ENCODE measurements around the gene GOT1. TPM values are rescaled to one million over a fixed set of nuclear protein-coding genes. Genes with fewer than 3 reads are reported as not detected.

The GOT1 gene
- total and polyA plus RNA-seq, 10 of the 15 experiments (the other 5 are each of a cell fraction or from before 2014, with no cell fraction given) = 32.5 to 67.5 (median 50.3) TPM

DNA sequence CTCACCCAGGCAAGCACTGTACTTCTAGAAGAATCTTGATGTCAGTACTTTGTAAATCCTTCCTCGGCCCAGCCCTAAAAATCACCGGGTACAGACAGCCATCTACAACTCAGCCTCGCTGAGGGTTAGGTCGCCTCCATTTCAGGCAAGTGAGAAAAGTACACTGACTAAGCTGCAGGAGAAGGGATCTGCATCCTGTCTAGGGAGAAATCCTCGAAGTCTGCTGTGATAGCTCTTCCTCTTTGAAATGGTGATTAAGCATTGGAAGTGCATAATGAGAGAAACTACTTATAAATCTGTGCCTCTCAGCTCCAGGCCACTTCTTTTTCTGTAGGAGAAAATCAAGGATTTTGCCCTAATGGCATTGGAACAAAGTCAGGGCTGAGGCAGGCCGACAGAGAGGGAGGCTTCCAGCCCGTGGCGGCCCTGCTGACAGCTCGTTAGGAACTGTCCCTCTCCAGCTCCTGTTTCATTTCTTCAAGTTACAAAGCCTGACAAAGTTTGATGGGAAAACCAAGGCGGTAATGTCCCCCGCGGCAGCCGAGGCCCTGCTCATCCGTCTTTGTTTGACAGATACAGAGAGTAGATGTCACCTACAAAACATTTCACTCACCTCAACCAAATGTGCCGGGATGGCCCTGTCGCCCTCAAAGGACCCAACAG, 14.1 kb upstream of the GOT1 start:
- H3K27me3 ChIP-seq (replicated peaks in 1 of 2; ENCODE audit: control insufficient read depth in 2 of 2, insufficient read depth in 2 of 2, low read length in 1 of 2) = peaks cover 0 to 2% of the 10 kb centered on the region in 2 experiments; a peak in 1 of 4 replicates
- POLR2A ChIA-PET = no interaction called here
- intact Hi-C loops (cut with micrococcal nuclease; ENCODE audit: unreplicated experiment) (no loop called here), in situ Hi-C loops (cut with MboI) (no loop called here)
- no peaks in the 10 kb centered on the region for H3K36me3 ChIP-seq (ENCODE audit: control insufficient read depth in 2 of 2, insufficient read depth in 2 of 2, low read length in 1 of 2)
- TF ChIP-seq SREBF2 (IDR thresholded peaks at IDR 0.05; ENCODE audit: low read length) (no peak), SMARCA5 (IDR thresholded peaks at IDR 0.05) (no peak), MTA3 (IDR thresholded peaks at IDR 0.05; ENCODE audit: borderline replicate concordance, low read length) (no peak)
- WGBS (ENCODE audit: insufficient coverage, insufficient replicate concordance, low lambda C conversion rate, missing lambda C conversion rate) = 70% methylated on average over 16 of the region's 16 CpGs
- FAIRE-seq = no peak
- H3K4me1 ChIP-seq (ENCODE audit: control insufficient read depth, insufficient read depth, low read length) = no peaks in the 10 kb centered on the region
- SMC1A ChIA-PET (ENCODE audit: uncharacterized antibody, unreplicated experiment) = interaction anchor here (1.1 kb wide), 1 partner anchor 8 kb away, joined by 3 read pairs; no protein-coding TSS in a partner anchor
- no peak for ATAC-seq
- no peak overlapping the region for H3K27ac ChIP-seq (ENCODE audit: control insufficient read depth, insufficient read depth)
- RAD21 ChIA-PET (ENCODE audit: unreplicated experiment) = interaction anchor here (1.2 kb wide), 1 partner anchor 10 kb away, joined by 3 read pairs; no protein-coding TSS in a partner anchor
- H3K79me2 ChIP-seq (ENCODE audit: control insufficient read depth, insufficient read depth, low read length) = no peaks in the 10 kb centered on the region
- no peak for DNase-seq (ENCODE audit: low read depth, low spot score)
- CTCF ChIA-PET = interaction anchor here (0.7 to 2.8 kb wide), 3 partner anchors 9 to 601 kb away, joined by 3 to 17 read pairs (median 3); no protein-coding TSS in a partner anchor
- H3K4me3 ChIP-seq = no peak overlapping the region
- no peaks in the 10 kb centered on the region for H4K20me1 ChIP-seq (ENCODE audit: control insufficient read depth, insufficient read depth)
- no peak overlapping the region for H2AFZ ChIP-seq (ENCODE audit: control insufficient read depth, low read depth, low read length)
- no peaks in the 10 kb centered on the region for H3K9me3 ChIP-seq (replicated peaks; ENCODE audit: control insufficient read depth, insufficient read depth, low read length)
- no peak overlapping the region for H3K9ac ChIP-seq (ENCODE audit: control insufficient read depth, insufficient read depth, low read length)
- no TSS peak for BruUV-seq (replicated peaks)
- H3K4me2 ChIP-seq (ENCODE audit: control insufficient read depth, insufficient read depth) = no peak overlapping the region

GRCh38 chr10:99443500-99443899, 13.1 kb upstream of the GOT1 start:
- WGBS (ENCODE audit: insufficient coverage, insufficient replicate concordance, low lambda C conversion rate, missing lambda C conversion rate) = 15% methylated on average over 3 of the region's 3 CpGs
- no peak overlapping the region for H3K27ac ChIP-seq (ENCODE audit: control insufficient read depth, insufficient read depth)
- BruUV-seq (replicated peaks) = no TSS peak
- ATAC-seq (no peak), DNase-seq (ENCODE audit: low read depth, low spot score) (no peak), FAIRE-seq (no peak)
- no peaks in the 10 kb centered on the region for H3K36me3 ChIP-seq (ENCODE audit: control insufficient read depth in 2 of 2, insufficient read depth in 2 of 2, low read length in 1 of 2)
- no peak overlapping the region for H3K9ac ChIP-seq (ENCODE audit: control insufficient read depth, insufficient read depth, low read length)
- no peaks in the 10 kb centered on the region for H3K4me1 ChIP-seq (ENCODE audit: control insufficient read depth, insufficient read depth, low read length)
- in situ Hi-C loops (cut with MboI) = no loop called here
- intact Hi-C loops (cut with micrococcal nuclease; ENCODE audit: unreplicated experiment) = no loop called here
- no peaks in the 10 kb centered on the region for H4K20me1 ChIP-seq (ENCODE audit: control insufficient read depth, insufficient read depth)
- no peak overlapping the region for H2AFZ ChIP-seq (ENCODE audit: control insufficient read depth, low read depth, low read length)
- no peak overlapping the region for H3K4me2 ChIP-seq (ENCODE audit: control insufficient read depth, insufficient read depth)
- no peak overlapping the region for H3K4me3 ChIP-seq
- POLR2A ChIA-PET = no interaction called here
- RAD21 ChIA-PET (ENCODE audit: unreplicated experiment) = interaction anchor here (1.2 kb wide), 1 partner anchor 9 kb away, joined by 3 read pairs; no protein-coding TSS in a partner anchor
- SMC1A ChIA-PET (ENCODE audit: uncharacterized antibody, unreplicated experiment) = no interaction called here
- H3K9me3 ChIP-seq (replicated peaks; ENCODE audit: control insufficient read depth, insufficient read depth, low read length) = no peaks in the 10 kb centered on the region
- H3K79me2 ChIP-seq (ENCODE audit: control insufficient read depth, insufficient read depth, low read length) = no peaks in the 10 kb centered on the region
- CTCF ChIA-PET = interaction anchor here (1.3 kb wide), 1 partner anchor 169 kb away, joined by 3 read pairs; no protein-coding TSS in a partner anchor
- no peaks in the 10 kb centered on the region for H3K27me3 ChIP-seq (replicated peaks in 1 of 2; ENCODE audit: control insufficient read depth in 2 of 2, insufficient read depth in 2 of 2, low read length in 1 of 2)
- TF ChIP-seq MTA3 (IDR thresholded peaks at IDR 0.05; ENCODE audit: borderline replicate concordance, low read length) (no peak), SUPT20H (IDR thresholded peaks at IDR 0.05; ENCODE audit: borderline replicate concordance, control insufficient read depth, low read depth, low read length) (no peak), SREBF2 (IDR thresholded peaks at IDR 0.05; ENCODE audit: low read length) (no peak), NR2C1 (IDR thresholded peaks at IDR 0.05) (no peak), MXI1 (IDR thresholded peaks at IDR 0.05; ENCODE audit: low read depth, low read length) (no peak), HCFC1 (IDR thresholded peaks at IDR 0.05; ENCODE audit: low read length) (no peak), IRF5 (IDR thresholded peaks at IDR 0.05; ENCODE audit: borderline replicate concordance) (no peak), BHLHE40 (IDR thresholded peaks at IDR 0.05; ENCODE audit: borderline replicate concordance in 1 of 2, low read depth in 2 of 2, low read length in 1 of 2) (no peak), NFYA (IDR thresholded peaks at IDR 0.05; ENCODE audit: borderline replicate concordance, low read depth, low read length) (no peak), ATF7 (IDR thresholded peaks at IDR 0.05; ENCODE audit: low read depth) (no peak)
- TF ChIP-seq, protein P1, sequence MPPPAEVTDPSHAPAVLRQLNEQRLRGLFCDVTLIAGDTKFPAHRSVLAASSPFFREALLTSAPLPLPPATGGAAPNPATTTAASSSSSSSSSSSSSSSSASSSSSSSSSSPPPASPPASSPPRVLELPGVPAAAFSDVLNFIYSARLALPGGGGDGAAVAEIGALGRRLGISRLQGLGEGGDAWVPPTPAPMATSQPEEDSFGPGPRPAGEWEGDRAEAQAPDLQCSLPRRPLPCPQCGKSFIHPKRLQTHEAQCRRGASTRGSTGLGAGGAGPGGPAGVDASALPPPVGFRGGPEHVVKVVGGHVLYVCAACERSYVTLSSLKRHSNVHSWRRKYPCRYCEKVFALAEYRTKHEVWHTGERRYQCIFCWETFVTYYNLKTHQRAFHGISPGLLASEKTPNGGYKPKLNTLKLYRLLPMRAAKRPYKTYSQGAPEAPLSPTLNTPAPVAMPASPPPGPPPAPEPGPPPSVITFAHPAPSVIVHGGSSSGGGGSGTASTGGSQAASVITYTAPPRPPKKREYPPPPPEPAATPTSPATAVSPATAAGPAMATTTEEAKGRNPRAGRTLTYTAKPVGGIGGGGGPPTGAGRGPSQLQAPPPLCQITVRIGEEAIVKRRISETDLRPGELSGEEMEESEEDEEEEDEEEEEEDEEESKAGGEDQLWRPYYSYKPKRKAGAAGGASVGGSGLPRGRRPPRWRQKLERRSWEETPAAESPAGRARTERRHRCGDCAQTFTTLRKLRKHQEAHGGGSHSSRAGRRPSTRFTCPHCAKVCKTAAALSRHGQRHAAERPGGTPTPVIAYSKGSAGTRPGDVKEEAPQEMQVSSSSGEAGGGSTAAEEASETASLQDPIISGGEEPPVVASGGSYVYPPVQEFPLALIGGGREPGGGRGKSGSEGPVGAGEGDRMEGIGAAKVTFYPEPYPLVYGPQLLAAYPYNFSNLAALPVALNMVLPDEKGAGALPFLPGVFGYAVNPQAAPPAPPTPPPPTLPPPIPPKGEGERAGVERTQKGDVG (CRISPR knock-in tag; IDR thresholded peaks at IDR 0.05) = no peak

Data from GM12878 (cell line).